ENCODE data around the gene AGRN.
A peak's percentile ranks its signal among the peaks of the same experiment; 100 is the strongest.

Gene AGRN

GRCh38 chr1:1085171-1085841, 65.4 kb downstream of the AGRN start:
- H3K4ac ChIP-seq (ENCODE audit: low read length): no peak overlapping the region
- H3K23ac ChIP-seq (ENCODE audit: low read depth, low read length, poor library complexity): no peak overlapping the region
- H2AFZ ChIP-seq (ENCODE audit: low read length): no peak overlapping the region
- H3K4me3 ChIP-seq (ENCODE audit: low read length in 2 of 2): no peak overlapping the region
- peak overlapping the region; percentile 21 for H2AK5ac ChIP-seq (ENCODE audit: low read depth, low read length)
- DNase-seq (ENCODE audit: low spot score): no peak
- no peak overlapping the region for H4K8ac ChIP-seq (ENCODE audit: low read depth, low read length)
- H3K9me3 ChIP-seq (replicated peaks in 1 of 2; ENCODE audit: control insufficient read depth in 2 of 2, insufficient read depth in 1 of 2, low read depth in 1 of 2, low read length in 2 of 2): no peaks in the 10 kb centered on the region
- no peak overlapping the region for H2BK120ac ChIP-seq (ENCODE audit: low read depth, low read length)
- no peak overlapping the region for H3K4me2 ChIP-seq (ENCODE audit: insufficient read depth, low read length, poor library complexity, severe bottlenecking)
- H3K79me1 ChIP-seq (ENCODE audit: low read depth, low read length): peaks cover 7% of the 10 kb centered on the region
- H2BK15ac ChIP-seq (ENCODE audit: low read length): no peak overlapping the region
- no peak overlapping the region for H3K27ac ChIP-seq (replicated peaks; ENCODE audit: low read length)
- H3K4me1 ChIP-seq (ENCODE audit: control insufficient read depth in 2 of 2, insufficient read depth in 1 of 2, low read depth in 1 of 2, low read length in 2 of 2): peaks cover 1% of the 10 kb centered on the region in 2 donors
- H3K36me3 ChIP-seq (replicated peaks in 1 of 2; ENCODE audit: control insufficient read depth in 2 of 2, insufficient read depth in 2 of 2, low read length in 2 of 2): peaks cover 2 to 4% of the 10 kb centered on the region in 2 donors
- H3K9ac ChIP-seq (ENCODE audit: low read depth, low read length, poor library complexity): no peak overlapping the region
- no peak overlapping the region for H4K91ac ChIP-seq (ENCODE audit: low read depth, low read length, poor library complexity)
- no peak overlapping the region for H2BK12ac ChIP-seq (ENCODE audit: low read length)
- no peak overlapping the region for H2BK5ac ChIP-seq (ENCODE audit: low read length)
- no peak overlapping the region for H3K14ac ChIP-seq (ENCODE audit: low read length)
- no CpG with 5 or more reads among the region's 30 CpGs for WGBS, 2 donors (ENCODE audit: extremely low coverage in 2 of 2, insufficient read length in 2 of 2, insufficient replicate concordance in 1 of 2)
- H3K27me3 ChIP-seq (ENCODE audit: control insufficient read depth in 3 of 3, insufficient read depth in 3 of 3, low read depth in 1 of 3, low read length in 3 of 3): no peaks in the 10 kb centered on the region
- no peak overlapping the region for H3K18ac ChIP-seq (ENCODE audit: low read length)

DNA sequence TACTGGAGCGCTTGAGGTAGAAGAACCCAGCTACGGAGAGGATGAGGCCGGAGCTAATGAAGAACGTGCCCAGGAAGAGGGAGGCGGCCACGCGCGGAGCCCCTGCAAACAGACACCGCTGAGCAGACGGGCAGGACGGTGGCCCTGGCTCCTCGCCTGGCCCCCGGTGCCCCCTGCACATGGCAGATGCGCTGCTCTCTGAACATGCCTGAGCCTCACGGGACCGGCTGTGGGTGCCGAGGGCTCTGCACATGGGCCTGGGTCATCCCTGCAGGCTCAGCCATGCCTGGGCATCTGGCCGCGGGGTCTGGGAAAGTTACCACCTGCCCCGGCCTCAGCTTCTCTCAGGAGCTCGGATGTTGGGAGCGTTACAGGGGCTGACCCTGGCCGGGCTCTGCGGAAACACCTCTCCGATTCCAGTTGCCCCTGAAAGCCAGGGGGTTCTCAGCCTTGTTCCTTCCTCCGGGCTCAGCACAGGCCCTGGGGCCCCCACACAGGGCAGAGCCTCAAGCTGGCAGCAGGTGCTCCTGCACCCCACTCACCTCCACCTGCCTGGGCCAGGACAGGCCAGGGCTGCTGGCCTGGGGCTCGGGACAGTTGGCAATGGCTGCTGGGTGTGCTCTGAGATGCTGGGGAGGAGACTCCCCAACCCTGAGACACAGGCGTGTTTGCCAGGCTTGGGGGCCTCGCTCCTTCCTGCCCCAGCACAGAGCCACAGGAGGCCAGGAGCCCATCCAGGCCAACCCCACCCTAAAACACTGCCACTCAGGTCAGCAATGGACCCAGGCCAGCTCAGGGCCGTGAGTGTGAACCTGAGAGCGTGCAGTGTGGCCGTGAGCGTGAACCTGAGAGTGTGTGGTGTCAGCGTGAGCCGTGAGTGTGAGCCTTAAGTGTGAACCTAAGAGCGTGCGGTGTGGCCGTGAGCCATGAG, 66.3 kb downstream of the AGRN start:
- H3K23ac ChIP-seq (ENCODE audit: low read depth, low read length, poor library complexity): no peak overlapping the region
- H3K14ac ChIP-seq (ENCODE audit: low read length): no peak overlapping the region
- no peak overlapping the region for H2BK12ac ChIP-seq (ENCODE audit: low read length)
- no peak overlapping the region for H4K8ac ChIP-seq (ENCODE audit: low read depth, low read length)
- no peaks in the 10 kb centered on the region for H3K4me1 ChIP-seq (ENCODE audit: control insufficient read depth in 2 of 2, insufficient read depth in 1 of 2, low read depth in 1 of 2, low read length in 2 of 2)
- peak overlapping the region; percentile 60 for H3K9ac ChIP-seq (ENCODE audit: low read depth, low read length, poor library complexity)
- no peak overlapping the region for H3K4me2 ChIP-seq (ENCODE audit: insufficient read depth, low read length, poor library complexity, severe bottlenecking)
- no peak overlapping the region for H2BK120ac ChIP-seq (ENCODE audit: low read depth, low read length)
- no peak overlapping the region for H3K27ac ChIP-seq (replicated peaks; ENCODE audit: low read length)
- WGBS, 2 donors (ENCODE audit: extremely low coverage in 2 of 2, insufficient read length in 2 of 2, insufficient replicate concordance in 1 of 2): no CpG with 5 or more reads among the region's 38 CpGs
- H3K4ac ChIP-seq (ENCODE audit: low read length): no peak overlapping the region
- no peak for DNase-seq (ENCODE audit: low spot score)
- H4K91ac ChIP-seq (ENCODE audit: low read depth, low read length, poor library complexity): no peak overlapping the region
- H2BK5ac ChIP-seq (ENCODE audit: low read length): no peak overlapping the region
- no peak overlapping the region for H2AFZ ChIP-seq (ENCODE audit: low read length)
- H3K27me3 ChIP-seq (ENCODE audit: control insufficient read depth in 3 of 3, insufficient read depth in 3 of 3, low read depth in 1 of 3, low read length in 3 of 3): no peaks in the 10 kb centered on the region
- H3K36me3 ChIP-seq (replicated peaks in 1 of 2; ENCODE audit: control insufficient read depth in 2 of 2, insufficient read depth in 2 of 2, low read length in 2 of 2): peaks cover 2 to 4% of the 10 kb centered on the region in 2 donors
- H3K18ac ChIP-seq (ENCODE audit: low read length): peak overlapping the region; percentile 8
- no peak overlapping the region for H2BK15ac ChIP-seq (ENCODE audit: low read length)
- H2AK5ac ChIP-seq (ENCODE audit: low read depth, low read length): peak overlapping the region; percentile 37
- H3K79me1 ChIP-seq (ENCODE audit: low read depth, low read length): peaks cover 7% of the 10 kb centered on the region
- peak overlapping the region in 1 of 2 donors; percentile 53 for H3K4me3 ChIP-seq (ENCODE audit: low read length in 2 of 2)
- no peaks in the 10 kb centered on the region for H3K9me3 ChIP-seq (replicated peaks in 1 of 2; ENCODE audit: control insufficient read depth in 2 of 2, insufficient read depth in 1 of 2, low read depth in 1 of 2, low read length in 2 of 2)

GRCh38 chr1:1086911-1087341, 67.0 kb downstream of the AGRN start:
- H3K4me1 ChIP-seq (ENCODE audit: control insufficient read depth in 2 of 2, insufficient read depth in 1 of 2, low read depth in 1 of 2, low read length in 2 of 2): no peaks in the 10 kb centered on the region
- H3K27ac ChIP-seq (replicated peaks; ENCODE audit: low read length): no peak overlapping the region
- no peak overlapping the region for H4K91ac ChIP-seq (ENCODE audit: low read depth, low read length, poor library complexity)
- H3K4me2 ChIP-seq (ENCODE audit: insufficient read depth, low read length, poor library complexity, severe bottlenecking): no peak overlapping the region
- H2BK5ac ChIP-seq (ENCODE audit: low read length): peak overlapping the region; percentile 53
- H2BK15ac ChIP-seq (ENCODE audit: low read length): no peak overlapping the region
- H3K36me3 ChIP-seq (replicated peaks in 1 of 2; ENCODE audit: control insufficient read depth in 2 of 2, insufficient read depth in 2 of 2, low read length in 2 of 2): peaks cover 2 to 4% of the 10 kb centered on the region in 2 donors
- no CpG with 5 or more reads among the region's 17 CpGs for WGBS, 2 donors (ENCODE audit: extremely low coverage in 2 of 2, insufficient read length in 2 of 2, insufficient replicate concordance in 1 of 2)
- no peak overlapping the region for H2AFZ ChIP-seq (ENCODE audit: low read length)
- no peak overlapping the region for H3K14ac ChIP-seq (ENCODE audit: low read length)
- no peak overlapping the region for H2BK12ac ChIP-seq (ENCODE audit: low read length)
- H3K4me3 ChIP-seq (ENCODE audit: low read length in 2 of 2): no peak overlapping the region
- no peak overlapping the region for H3K4ac ChIP-seq (ENCODE audit: low read length)
- no peak overlapping the region for H3K23ac ChIP-seq (ENCODE audit: low read depth, low read length, poor library complexity)
- H3K79me1 ChIP-seq (ENCODE audit: low read depth, low read length): peaks cover 7% of the 10 kb centered on the region
- H3K9ac ChIP-seq (ENCODE audit: low read depth, low read length, poor library complexity): no peak overlapping the region
- H2BK120ac ChIP-seq (ENCODE audit: low read depth, low read length): no peak overlapping the region
- H3K27me3 ChIP-seq (ENCODE audit: control insufficient read depth in 3 of 3, insufficient read depth in 3 of 3, low read depth in 1 of 3, low read length in 3 of 3): no peaks in the 10 kb centered on the region
- peaks cover 0 to 2% of the 10 kb centered on the region in 2 donors for H3K9me3 ChIP-seq (replicated peaks in 1 of 2; ENCODE audit: control insufficient read depth in 2 of 2, insufficient read depth in 1 of 2, low read depth in 1 of 2, low read length in 2 of 2)
- DNase-seq (ENCODE audit: low spot score): no peak
- H3K18ac ChIP-seq (ENCODE audit: low read length): no peak overlapping the region
- no peak overlapping the region for H4K8ac ChIP-seq (ENCODE audit: low read depth, low read length)
- peak overlapping the region; percentile 37 for H2AK5ac ChIP-seq (ENCODE audit: low read depth, low read length)

All from neuronal stem cell (in vitro differentiated cells).